Activated CD4-positive, alpha-beta T cell treated with anti-CD3 and anti-CD28 coated beads, Interleukin-2, Interleukin-4, amounts not matched to agents 100 ng/mL and 50 ng/mL, durations not matched to agents 16 hours and 8 hours (primary cell): Measurements from ENCODE around the gene RIMBP2.
"Not testable (repeated sequence)": the region's sequence is repeated elsewhere in the genome, so short reads cannot be mapped to it uniquely, and the experiment has no call there.

Experiments used
- DNase-seq: peaks from one replicate; pipeline ENCODE4 v3.0.0-alpha.2; 2020; ENCODE audit warnings: low spot score

The RIMBP2 gene

GRCh38 chr12:130739571-130739970 is 23.5 kb upstream of the RIMBP2 start:
- no peak for DNase-seq

GRCh38 chr12:130738403-130738802 is 22.3 kb upstream of the RIMBP2 start:
- DNase-seq, result not testable (repeated sequence)

DNA sequence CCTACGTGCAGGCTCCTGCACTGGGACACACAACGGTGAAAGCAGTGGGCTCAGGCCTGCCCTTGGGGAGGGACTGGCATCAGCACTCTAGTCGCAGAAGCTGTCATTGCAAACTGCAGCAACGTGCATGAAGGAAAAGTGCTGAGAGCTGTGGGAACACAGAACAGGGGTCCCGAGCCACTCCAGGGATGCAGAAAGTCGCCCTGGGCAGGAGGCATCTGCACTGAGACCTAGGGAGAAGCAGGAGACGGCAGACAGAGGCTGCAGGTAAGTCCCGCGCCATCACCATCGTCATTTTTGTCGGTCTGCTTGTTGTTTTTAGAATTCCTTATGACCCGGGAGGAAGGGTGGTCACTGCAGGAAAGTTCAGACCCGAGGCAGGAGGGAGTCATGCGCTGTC is 21.6 kb upstream of the RIMBP2 start:
- DNase-seq, result no peak

DNA sequence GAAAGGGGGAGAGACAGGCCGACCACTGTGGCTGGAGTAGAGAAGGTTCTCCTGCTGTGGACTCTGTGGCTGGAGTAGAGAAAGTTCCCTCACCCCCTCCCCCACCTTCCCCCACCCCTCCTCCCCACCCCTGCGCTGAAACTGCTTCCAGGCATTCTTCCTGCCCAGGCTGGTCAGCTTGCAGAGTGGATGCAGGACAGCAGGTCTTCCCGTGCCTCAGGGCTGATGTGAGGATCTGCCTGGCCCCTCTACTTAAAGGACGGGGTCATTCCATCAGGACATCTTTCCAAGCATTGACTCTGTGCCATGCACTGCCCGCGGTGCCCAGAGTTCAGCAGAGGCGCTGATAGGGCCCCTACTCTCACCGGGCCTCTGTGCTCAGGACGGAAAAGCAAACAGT is 13.2 kb upstream of the RIMBP2 start:
- no peak for DNase-seq

DNA sequence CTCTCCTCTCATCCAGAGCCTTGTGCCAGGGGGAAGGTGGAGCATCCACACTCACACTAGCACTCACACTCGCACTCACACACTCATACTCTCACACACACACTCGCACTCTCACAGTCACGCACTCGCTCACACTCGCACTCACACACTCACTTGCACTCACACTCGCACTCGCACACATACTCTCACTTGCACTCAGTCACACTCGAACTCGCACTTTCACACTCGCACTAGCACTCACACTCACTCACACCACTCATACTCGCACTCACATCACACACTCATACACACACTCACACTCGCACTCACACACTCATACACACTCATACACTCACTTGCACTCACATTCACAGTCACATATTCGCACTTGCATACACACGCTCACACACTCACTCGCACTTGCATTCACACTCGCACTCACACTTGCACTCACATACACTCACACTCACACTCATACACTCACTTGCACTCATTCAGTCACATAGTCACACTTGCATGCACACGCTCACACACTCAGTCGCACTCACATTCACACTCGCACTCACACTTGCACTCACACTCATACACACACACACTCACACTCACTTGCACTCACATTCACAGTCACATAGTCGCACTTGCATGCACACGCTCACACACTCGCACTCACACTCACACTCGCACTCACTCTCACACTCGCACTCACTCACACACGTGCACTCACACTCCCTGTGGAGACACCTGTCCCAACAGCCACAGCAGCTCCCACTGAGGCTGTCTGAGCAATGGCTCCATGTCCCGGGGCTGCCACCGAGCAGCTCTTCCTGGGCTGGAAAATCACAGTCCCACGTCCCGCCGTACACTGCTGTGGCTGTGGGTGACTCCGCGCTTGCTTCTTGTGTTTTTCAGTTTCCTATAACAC is 12.3 kb upstream of the RIMBP2 start:
- no peak for DNase-seq

- DNase-seq, result no peak
These were observed 3.3 kb upstream of the RIMBP2 start for GRCh38 chr12:130719263-130719859.

DNA sequence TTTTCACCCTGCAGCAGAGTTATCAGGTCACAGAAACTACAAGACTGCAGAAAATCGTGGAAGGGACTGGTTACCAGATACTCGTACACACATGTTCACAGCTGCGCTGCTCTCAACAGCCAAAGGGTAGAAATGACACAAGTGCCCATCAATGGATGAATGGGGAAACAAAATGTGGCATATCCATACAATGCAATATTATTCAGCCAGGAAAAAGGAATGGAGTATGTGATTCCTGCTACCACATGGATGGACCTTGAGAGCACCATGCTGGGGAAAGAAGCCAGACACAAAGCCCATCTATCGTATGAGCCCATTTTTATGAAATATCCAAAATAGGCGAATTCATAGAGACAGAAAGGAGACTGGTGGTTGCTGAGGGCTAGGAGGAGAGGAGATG is 1.7 kb upstream of the RIMBP2 start:
- DNase-seq, result no peak

- DNase-seq, result no peak
These were observed 869 bp upstream of the RIMBP2 start for GRCh38 chr12:130716969-130717366.

DNA sequence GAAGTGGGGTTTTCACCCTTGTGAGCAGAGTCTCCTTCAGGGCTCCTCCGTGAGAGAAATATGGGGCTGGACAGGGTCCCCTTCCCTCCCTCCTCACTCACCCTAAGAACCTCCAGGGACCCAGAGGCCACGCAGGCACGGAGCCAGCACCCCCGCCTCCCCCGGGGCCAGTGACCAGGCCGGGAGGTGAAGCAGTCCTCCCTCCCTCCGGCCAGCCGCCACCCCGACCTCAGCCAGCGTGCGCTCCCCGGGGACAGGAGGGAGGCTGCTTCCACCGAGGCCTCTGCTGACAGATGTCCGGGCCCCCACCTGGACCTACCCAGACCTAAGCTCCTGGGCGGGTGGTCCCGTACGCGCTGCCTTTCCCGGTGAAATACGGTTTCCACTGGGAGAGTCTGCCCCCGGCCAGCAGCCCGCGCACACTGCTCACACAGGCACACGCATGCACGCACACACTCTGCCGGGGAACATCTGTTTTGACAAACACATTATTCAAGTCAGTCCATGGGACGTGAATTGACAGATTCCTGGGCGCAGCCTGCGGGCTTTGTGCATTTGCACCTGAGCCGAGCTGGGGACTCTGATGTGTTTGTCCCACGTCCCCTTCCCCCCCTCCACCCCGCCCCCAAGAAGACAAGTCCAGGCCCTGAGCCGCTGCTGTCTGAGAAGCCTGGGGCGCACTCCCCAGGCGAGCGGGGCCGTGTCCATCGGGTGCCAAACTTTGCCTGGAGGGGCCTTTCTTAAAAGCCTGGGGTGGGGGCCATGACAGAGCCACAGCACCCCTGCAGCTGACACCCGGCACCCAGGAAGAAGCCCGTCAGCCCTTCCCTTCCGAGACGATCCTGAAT is 725 bp downstream of the RIMBP2 start:
- no peak for DNase-seq

DNA sequence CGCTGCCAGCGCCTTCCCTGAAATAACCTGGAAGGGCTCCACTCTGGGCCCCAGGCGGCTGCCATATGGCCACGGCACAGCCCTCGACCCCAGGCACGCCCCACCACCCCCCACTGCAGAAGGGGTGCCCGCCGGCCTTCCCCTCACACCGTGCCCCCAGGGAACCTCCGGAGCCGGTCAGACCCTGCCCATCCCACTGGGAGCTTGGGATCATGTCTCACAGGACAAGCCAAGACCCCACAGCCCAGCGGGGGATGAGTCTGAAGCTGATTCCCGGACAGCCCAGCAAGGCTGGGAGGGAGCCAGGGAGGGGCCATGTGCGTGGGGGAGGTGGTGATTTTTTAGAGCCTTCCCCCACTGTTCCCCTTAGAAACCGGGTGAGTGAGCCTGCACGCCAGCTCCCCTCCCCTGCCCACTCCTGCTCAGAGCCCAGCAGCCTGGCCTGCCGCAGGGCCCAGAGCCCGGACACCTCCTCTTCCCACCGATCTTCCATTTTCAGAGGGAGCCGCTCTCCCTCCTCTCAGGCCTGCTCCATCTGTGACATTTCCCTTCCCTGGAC is 1.4 kb downstream of the RIMBP2 start:
- no peak for DNase-seq

DNA sequence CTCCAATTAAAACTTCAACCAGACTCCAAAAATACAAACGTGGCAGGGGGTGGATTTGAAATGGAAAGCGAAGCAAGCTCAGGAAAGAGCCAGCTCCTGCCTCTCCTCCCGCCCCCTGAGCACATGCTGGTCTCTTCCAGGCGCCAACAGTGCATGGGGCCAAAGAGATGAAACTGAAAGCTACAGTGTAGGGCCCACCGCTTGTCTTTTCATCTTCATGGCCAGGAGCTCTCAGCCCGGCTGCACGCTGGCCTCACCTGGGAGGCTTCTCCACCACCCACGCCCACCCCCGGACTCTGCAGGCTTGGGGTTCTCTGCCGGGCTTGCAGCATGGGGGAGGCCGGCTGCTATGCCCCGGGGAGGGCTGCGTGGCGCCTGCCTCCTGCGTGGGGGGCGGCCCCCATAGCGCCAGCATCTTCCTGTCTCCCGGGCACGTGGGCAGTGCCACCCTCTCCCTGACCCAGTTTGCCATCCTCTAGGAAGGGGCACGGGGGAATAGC is 2.0 kb downstream of the RIMBP2 start:
- no peak for DNase-seq

GRCh38 chr12:130713581-130713991 is 2.5 kb downstream of the RIMBP2 start:
- DNase-seq, result no peak

GRCh38 chr12:130712346-130713065 is 3.6 kb downstream of the RIMBP2 start:
- DNase-seq, result no peak

DNA sequence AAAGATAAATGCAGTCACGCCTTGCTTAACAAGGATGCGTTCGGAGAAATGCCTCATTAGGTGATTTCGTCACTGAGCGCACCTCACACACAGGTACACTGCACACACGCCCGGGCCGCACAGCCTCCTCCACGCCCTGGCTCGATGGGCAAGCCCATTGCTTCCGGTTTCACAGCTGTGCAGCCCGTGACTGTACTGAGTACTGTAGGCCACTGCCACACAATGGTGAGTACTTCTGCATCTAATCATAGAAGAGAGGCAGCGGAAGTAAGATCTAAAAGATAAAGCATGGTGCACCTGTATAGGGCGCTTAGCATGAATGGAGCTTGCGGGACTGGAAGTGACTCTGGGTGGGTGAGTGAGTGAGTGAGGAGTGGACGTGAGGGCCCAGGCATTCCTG is 4.3 kb downstream of the RIMBP2 start:
- DNase-seq, result no peak

- DNase-seq, result no peak
These were observed 5.4 kb downstream of the RIMBP2 start for GRCh38 chr12:130710733-130711080.

- no peak for DNase-seq
These were observed 5.9 kb downstream of the RIMBP2 start for GRCh38 chr12:130709971-130710732.

GRCh38 chr12:130709151-130709970 is 6.7 kb downstream of the RIMBP2 start:
- DNase-seq, result no peak

GRCh38 chr12:130708648-130709047 is 7.5 kb downstream of the RIMBP2 start:
- DNase-seq, result no peak

GRCh38 chr12:130707571-130707891 is 8.6 kb downstream of the RIMBP2 start:
- no peak for DNase-seq
